Measurements from ENCODE around the gene SH3GLB1.

DNA sequence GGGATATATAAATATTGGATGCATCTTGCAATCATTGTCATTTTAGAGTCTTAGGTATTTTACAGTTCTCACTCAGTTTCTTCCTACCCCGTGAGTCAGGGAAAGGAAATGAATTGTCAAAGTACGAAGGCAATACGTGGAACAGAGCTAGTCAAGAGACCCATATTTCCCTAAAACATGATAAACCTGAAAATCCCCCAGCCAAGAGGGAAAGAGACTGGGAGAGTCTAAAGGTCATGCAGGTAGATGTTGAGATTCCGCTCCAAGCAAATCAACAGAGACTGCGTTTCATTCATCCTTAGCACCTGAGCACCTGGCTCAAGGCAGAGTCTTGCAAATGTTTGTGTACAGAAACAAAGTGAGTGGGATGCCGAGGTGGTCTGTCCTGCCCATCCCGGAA lies 58.0 kb downstream of the SH3GLB1 start:
- TF ChIP-seq, protein P1, sequence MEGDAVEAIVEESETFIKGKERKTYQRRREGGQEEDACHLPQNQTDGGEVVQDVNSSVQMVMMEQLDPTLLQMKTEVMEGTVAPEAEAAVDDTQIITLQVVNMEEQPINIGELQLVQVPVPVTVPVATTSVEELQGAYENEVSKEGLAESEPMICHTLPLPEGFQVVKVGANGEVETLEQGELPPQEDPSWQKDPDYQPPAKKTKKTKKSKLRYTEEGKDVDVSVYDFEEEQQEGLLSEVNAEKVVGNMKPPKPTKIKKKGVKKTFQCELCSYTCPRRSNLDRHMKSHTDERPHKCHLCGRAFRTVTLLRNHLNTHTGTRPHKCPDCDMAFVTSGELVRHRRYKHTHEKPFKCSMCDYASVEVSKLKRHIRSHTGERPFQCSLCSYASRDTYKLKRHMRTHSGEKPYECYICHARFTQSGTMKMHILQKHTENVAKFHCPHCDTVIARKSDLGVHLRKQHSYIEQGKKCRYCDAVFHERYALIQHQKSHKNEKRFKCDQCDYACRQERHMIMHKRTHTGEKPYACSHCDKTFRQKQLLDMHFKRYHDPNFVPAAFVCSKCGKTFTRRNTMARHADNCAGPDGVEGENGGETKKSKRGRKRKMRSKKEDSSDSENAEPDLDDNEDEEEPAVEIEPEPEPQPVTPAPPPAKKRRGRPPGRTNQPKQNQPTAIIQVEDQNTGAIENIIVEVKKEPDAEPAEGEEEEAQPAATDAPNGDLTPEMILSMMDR (CRISPR knock-in tag; IDR thresholded peaks at IDR 0.05), result no peak
- TF ChIP-seq SKI (IDR thresholded peaks at IDR 0.05; ENCODE audit: partially characterized antibody), result no peak
- TF ChIP-seq ZNF577 (CRISPR knock-in tag; IDR thresholded peaks at IDR 0.05; ENCODE audit: borderline replicate concordance, low read depth), result no peak
- no peak for TF ChIP-seq ZBTB1 (CRISPR knock-in tag; IDR thresholded peaks at IDR 0.05; ENCODE audit: borderline replicate concordance)
- TF ChIP-seq SMAD1 (CRISPR knock-in tag; IDR thresholded peaks at IDR 0.05; ENCODE audit: borderline replicate concordance, low read depth), result no peak
- TF ChIP-seq SP1 (IDR thresholded peaks at IDR 0.05), result no peak
- no peak for TF ChIP-seq SP1 (CRISPR knock-in tag; IDR thresholded peaks at IDR 0.05)
- TF ChIP-seq ZEB1 (IDR thresholded peaks at IDR 0.05; ENCODE audit: insufficient replicate concordance, low read depth), result no peak
- no peak for TF ChIP-seq BHLHE40 (IDR thresholded peaks at IDR 0.05; ENCODE audit: low read length)
- TF ChIP-seq MTA3 (CRISPR knock-in tag; IDR thresholded peaks at IDR 0.05), result no peak
